Naive thymus-derived CD8-positive, alpha-beta T cell (primary cell): ENCODE results near the gene PARVB. TPM values are rescaled to one million over a fixed set of nuclear protein-coding genes. Genes with fewer than 3 reads are reported as not detected.

Source experiments
- ATAC-seq, 2 donors: fragments of 150-1000 bp; cut with Tn5 transposase in 1 of 2; sonication (Bioruptor Pico), chemical (Tn5 transposase) in 1 of 2; 1 replicate in 1 of 2; 2 replicates in 1 of 2; pipeline ENCODE4 v1.10.0; 2021; ENCODE audit warnings: mild to moderate bottlenecking in 2 of 2, moderate library complexity in 2 of 2
- POLR2A ChIA-PET: fragments of 350-600 bp; sonication (Branson Sonifier 250); formaldehyde crosslinking; loops from one replicate; lab custom pipeline; 2021; ENCODE audit warnings: antibody characterized with exemption; lab: Charles Lee
- DNase-seq, 10 donors: peaks; one replicate each; pipeline versions ENCODE4 v3.0.0 to v3.0.0-alpha.2; 2020 to 2022
- H3K27ac Mint-ChIP-seq, 10 donors: one replicate each; pipeline ENCODE4 v1.8.0; 2020 to 2022; ENCODE audit warnings: mild to moderate bottlenecking in 10 of 10, mixed read lengths in 10 of 10, moderate library complexity in 4 of 10, inconsistent platforms in 1 of 10
- H3K27me3 Mint-ChIP-seq, 5 donors: one replicate each; pipeline ENCODE4 v1.8.0; 2021 to 2022; ENCODE audit warnings: mixed read lengths in 5 of 5
- H3K36me3 Mint-ChIP-seq, 3 donors: one replicate each; pipeline ENCODE4 v1.8.0; 2020 to 2022; ENCODE audit warnings: mixed read lengths in 3 of 3, mild to moderate bottlenecking in 2 of 3, inconsistent platforms in 1 of 3
- H3K4me1 Mint-ChIP-seq, 4 donors: one replicate each; pipeline ENCODE4 v1.8.0; 2021 to 2022; ENCODE audit warnings: mixed read lengths in 4 of 4
- H3K4me3 Mint-ChIP-seq, 10 donors: one replicate each; pipeline ENCODE4 v1.8.0; 2020 to 2022; ENCODE audit warnings: mild to moderate bottlenecking in 10 of 10, mixed read lengths in 10 of 10, moderate library complexity in 6 of 10, inconsistent platforms in 1 of 10
- H3K9me3 Mint-ChIP-seq, 9 donors: one replicate each; pipeline ENCODE4 v1.8.0; 2020 to 2022; ENCODE audit warnings: mixed read lengths in 9 of 9, mild to moderate bottlenecking in 3 of 9, inconsistent platforms in 1 of 9, moderate library complexity in 1 of 9
- polyA plus RNA-seq, 3 donors: library from polyadenylated mRNA; unstranded; fragments of 300-500 nt; fragmentation: Illumina TruSeq; gene quantifications; one replicate each; pipeline ENCODE4 v1.2.3, GENCODE V29; 2021
- total RNA-seq, 8 experiments: library from RNA in 2 of 8; stranded (reverse) in 2 of 8; gene quantifications; one replicate each; pipeline ENCODE4 v1.2.3 and lab custom pipeline; 2021 to 2026

The PARVB gene
- total and polyA plus RNA-seq, 5 experiments from 2014 or later = 0.91 to 7.0 (median 6.9) TPM; not detected in 2

DNA sequence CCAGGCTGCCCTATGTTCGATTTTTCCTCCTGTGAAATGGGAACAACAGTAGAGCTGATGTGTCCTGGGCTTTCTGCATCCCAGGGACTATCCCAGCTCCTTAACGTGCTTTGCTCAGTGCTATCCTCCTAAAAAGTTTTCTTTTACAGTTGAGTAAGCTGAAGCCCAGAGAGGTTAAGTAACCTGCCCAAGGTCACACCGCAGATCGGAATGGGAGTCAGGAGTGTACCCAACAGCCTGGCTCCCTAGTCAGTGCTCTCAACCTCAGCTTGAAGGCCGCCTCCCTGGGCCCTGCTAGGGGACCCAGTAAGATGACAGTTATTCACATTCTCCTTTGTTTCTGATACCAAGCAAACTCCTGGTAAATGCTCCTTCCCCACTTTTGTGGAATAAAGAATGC is 45.9 kb downstream of the PARVB start:
- Mint-ChIP-seq H3K27ac (no peak overlapping the region), H3K9me3 (no peaks in the 10 kb centered on the region), H3K4me3 (peak overlapping the region in 1 of 10 donors; percentile 30), H3K4me1 (peaks cover 6 to 21% (median 9%) of the 10 kb centered on the region in 4 donors), H3K27me3 (peaks cover 3 to 17% (median 13%) of the 10 kb centered on the region in 5 donors), H3K36me3 (no peaks in the 10 kb centered on the region)
- ATAC-seq (no peak), DNase-seq (no peak)
- POLR2A ChIA-PET = no interaction called here

DNA sequence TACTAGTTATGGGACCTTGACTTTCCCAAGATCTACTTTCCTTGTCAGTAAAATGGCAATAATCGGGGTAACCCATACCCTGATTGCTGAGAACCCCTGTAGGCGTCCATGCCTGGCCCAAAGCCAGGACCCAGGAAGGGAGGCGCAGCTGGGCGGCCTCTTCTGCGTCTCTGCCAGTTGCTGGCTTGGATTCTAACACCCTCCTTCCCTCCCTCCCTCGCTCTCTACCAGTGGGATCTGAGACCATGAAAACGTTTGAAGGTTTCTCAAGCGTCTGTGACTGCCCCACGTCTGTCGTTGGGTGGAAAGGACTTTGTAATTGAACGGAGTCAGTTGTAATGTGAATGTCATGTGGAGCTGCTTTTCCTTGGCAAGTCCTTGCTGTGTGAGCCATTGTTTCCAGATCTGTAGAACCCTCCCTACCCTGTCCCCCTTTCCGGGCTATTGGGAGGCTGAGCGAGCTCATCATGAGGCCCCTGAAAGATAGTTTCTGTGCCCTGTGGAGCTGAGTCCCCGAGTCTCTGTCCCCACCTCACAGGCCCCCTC is 47.8 kb downstream of the PARVB start:
- POLR2A ChIA-PET = no interaction called here
- ATAC-seq (no peak), DNase-seq (no peak)
- Mint-ChIP-seq H3K4me3 (no peak overlapping the region), H3K36me3 (no peaks in the 10 kb centered on the region), H3K27ac (no peak overlapping the region), H3K9me3 (no peaks in the 10 kb centered on the region), H3K4me1 (peaks cover 4 to 21% (median 9%) of the 10 kb centered on the region in 4 donors), H3K27me3 (peaks cover 3 to 17% (median 13%) of the 10 kb centered on the region in 5 donors)

DNA sequence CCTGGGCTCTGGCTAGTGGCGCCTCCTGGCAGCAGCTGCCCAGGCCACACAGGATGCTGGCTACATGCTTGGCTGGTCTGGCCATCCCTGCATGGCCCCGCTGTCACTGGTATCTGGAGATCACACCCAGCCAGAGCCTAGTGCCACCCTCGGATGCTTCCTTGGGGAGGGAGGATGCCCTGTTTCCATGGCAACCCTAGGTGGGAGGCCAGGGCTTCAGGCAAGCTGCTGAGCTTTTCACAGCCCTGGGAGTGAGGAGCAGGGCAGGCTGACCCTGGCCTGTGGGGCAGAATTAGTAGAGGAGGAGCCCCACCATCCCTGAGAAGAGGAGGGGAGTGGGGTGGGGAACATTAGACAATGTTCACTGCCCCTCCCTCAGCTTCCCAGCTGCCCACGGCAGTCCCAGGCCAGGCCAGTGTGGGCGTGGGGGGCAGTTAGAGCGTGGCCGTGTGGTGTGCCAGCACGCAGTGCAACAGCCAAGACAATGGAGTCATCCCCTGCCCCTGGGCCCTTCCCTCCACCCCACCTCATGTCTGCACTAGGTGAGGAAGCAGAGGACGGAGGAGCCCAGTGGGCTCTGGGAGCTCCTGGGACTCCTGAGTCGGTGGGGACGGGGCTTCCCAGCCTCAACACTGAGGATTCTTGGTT is 50.4 kb downstream of the PARVB start:
- H3K27ac Mint-ChIP-seq = no peak overlapping the region
- POLR2A ChIA-PET = no interaction called here

DNA sequence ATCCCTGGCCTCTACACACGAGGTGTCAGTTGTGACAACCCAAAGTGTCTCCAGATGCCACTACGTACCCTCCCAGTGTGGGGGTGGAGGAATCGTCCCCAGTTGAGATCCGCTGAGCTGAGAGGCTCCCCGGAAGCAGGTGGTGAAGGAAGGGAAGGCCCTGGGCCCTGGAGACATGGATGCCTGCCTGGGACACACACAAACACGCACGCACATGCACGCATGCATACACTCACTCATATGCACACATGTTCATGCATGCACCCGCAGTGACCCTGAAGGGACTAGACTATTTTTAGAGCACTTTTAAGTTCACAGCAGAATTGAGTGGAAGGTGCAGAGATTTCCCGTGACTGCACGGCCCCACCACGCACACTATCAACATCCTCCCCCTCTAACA is 50.9 kb downstream of the PARVB start:
- no peaks in the 10 kb centered on the region for H3K9me3 Mint-ChIP-seq
- POLR2A ChIA-PET = no interaction called here
- no peaks in the 10 kb centered on the region for H3K36me3 Mint-ChIP-seq
- H3K27ac Mint-ChIP-seq = no peak overlapping the region
- H3K27me3 Mint-ChIP-seq = peaks cover 0 to 6% (median 4%) of the 10 kb centered on the region in 5 donors
- H3K4me1 Mint-ChIP-seq = no peaks in the 10 kb centered on the region
- H3K4me3 Mint-ChIP-seq = no peak overlapping the region
- no peak for ATAC-seq
- no peak for DNase-seq

More for the DNA sequence above, 50.4 kb downstream of the PARVB start:
- Mint-ChIP-seq H3K9me3 (no peaks in the 10 kb centered on the region), H3K4me1 (peaks cover 0 to 1% (median 0%) of the 10 kb centered on the region in 4 donors), H3K4me3 (no peak overlapping the region), H3K36me3 (no peaks in the 10 kb centered on the region), H3K27me3 (peaks cover 0 to 9% (median 5%) of the 10 kb centered on the region in 5 donors)
- ATAC-seq (no peak), DNase-seq (no peak)

DNA sequence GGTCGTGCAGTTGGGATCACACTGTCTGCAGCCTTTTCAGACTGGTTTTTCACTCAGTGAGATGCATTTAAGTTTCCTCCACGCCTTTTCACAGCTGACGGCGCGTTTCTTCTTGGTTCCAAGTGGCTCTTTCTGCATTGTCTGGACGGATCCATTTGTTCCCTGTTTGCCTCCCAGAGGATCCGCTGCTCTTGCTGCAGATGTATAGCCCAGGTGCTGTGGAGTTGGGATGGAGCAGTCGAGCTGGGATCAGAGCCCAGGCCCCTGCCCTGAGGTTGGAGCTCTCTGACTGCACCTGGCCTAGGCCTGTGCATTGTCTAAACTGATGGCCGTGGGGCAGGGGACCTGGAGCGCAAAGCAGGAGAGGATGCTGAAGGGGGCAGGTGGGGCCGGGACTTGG is 51.6 kb downstream of the PARVB start:
- Mint-ChIP-seq H3K27ac (no peak overlapping the region), H3K9me3 (no peaks in the 10 kb centered on the region), H3K27me3 (peaks cover 0 to 4% (median 0%) of the 10 kb centered on the region in 5 donors), H3K36me3 (no peaks in the 10 kb centered on the region), H3K4me3 (no peak overlapping the region), H3K4me1 (no peaks in the 10 kb centered on the region)
- DNase-seq (no peak), ATAC-seq (no peak)
- POLR2A ChIA-PET = no interaction called here

DNA sequence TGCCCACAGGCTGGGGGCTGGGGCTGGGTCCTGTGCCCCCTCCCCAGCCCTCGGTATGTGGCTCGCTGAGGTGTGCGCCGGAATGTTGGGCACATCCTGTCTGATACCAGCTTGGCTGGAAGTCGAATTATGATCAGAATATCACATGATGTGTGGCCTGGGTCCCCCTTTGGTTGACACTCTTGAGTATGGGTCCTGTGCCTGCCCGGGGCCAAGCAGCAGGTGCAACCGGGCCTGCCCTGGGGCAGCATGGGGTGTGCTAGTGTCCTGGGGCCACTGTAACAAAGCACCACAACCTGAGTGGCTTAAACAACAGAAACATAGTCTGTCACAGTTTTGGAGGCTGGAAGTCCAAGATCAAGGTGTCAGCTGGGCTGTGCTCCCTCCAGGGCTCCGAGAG is 52.7 kb downstream of the PARVB start:
- Mint-ChIP-seq H3K4me1 (no peaks in the 10 kb centered on the region), H3K27ac (no peak overlapping the region), H3K4me3 (no peak overlapping the region), H3K9me3 (no peaks in the 10 kb centered on the region), H3K36me3 (no peaks in the 10 kb centered on the region), H3K27me3 (no peaks in the 10 kb centered on the region)
- POLR2A ChIA-PET = no interaction called here
- ATAC-seq = no peak
- DNase-seq = no peak

DNA sequence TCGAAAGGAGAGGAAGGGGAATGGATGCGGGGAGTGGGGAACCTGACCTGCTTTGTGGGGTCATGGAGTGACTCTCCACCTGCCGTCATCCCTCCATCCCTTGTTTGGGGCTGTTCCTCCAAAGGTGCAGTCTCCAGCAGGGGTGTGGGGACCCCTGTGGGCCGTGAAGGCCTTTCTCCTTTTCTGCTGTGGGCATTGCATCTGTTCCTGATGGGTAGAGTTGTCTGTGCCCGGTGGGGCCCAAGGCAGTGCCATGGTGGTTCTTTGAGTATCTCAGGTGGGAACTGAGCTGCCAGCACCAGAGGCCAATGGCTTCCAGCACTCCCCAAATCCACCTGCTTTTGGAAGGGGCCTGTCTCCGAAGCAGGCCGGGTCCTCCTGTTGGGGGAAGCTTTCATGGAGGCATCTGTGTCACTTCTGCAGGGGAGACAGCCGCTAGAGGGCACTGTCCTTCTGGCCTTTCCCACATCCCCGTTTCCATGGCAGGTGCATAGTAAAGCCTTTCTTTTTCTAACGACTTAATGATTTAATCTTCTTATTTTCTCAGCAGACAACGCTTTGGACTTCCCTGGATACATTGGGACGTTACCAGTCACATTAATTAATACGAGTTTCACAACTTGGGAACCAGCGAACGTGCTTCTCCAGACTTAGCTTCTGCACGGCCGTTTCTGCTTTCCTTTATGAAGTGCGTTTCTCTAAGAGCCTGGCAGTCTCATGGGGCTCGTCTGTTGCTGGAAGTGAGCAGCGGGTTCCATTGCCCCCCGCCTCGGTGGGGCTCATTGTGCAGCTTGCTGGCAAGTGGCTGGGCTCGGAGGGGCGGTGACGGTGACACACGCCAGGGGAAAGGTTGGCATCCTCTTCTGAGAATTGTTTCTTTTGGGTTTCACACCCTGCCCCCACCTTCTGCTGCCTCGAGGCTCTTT is 57.1 kb downstream of the PARVB start:
- POLR2A ChIA-PET = interaction anchor here (0.6 kb wide), 1 partner anchor 99 kb away, joined by 3 read pairs; the partner anchor contains the start of gene PARVG
- DNase-seq (peak; percentile 45 to 84 (median 62)), ATAC-seq (peak; percentile 55 to 70)
- Mint-ChIP-seq H3K4me1 (no peaks in the 10 kb centered on the region), H3K9me3 (peaks cover 0 to 16% (median 0%) of the 10 kb centered on the region in 9 donors), H3K36me3 (peaks cover 0 to 2% (median 0%) of the 10 kb centered on the region in 3 donors), H3K27me3 (no peaks in the 10 kb centered on the region), H3K4me3 (no peak overlapping the region), H3K27ac (no peak overlapping the region)

DNA sequence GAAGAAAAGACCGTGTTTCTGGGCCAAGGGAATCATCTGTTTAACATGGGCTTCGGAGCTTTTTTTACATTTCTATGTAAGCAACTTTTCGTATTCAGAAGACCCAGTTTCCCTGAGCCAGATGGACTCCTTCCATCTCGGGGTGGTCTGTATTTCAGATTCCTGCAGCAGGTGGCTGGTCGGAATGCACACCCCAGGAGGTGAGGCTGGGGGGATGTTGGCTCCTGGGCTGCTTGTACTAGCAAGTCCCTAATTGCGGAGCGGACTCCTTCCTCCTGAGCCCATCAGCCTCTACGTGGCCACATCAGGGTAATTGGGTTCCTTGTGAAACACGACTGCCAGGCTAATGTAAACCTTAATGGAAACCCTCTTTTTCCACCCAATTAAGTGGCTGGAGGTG is 58.7 kb downstream of the PARVB start:
- Mint-ChIP-seq H3K9me3 (peaks cover 0 to 16% (median 0%) of the 10 kb centered on the region in 9 donors), H3K36me3 (peaks cover 0 to 3% (median 2%) of the 10 kb centered on the region in 3 donors), H3K27ac (peak overlapping the region in 1 of 10 donors; percentile 49), H3K27me3 (no peaks in the 10 kb centered on the region), H3K4me1 (no peaks in the 10 kb centered on the region), H3K4me3 (no peak overlapping the region)
- DNase-seq = no peak
- POLR2A ChIA-PET = no interaction called here
- no peak for ATAC-seq

DNA sequence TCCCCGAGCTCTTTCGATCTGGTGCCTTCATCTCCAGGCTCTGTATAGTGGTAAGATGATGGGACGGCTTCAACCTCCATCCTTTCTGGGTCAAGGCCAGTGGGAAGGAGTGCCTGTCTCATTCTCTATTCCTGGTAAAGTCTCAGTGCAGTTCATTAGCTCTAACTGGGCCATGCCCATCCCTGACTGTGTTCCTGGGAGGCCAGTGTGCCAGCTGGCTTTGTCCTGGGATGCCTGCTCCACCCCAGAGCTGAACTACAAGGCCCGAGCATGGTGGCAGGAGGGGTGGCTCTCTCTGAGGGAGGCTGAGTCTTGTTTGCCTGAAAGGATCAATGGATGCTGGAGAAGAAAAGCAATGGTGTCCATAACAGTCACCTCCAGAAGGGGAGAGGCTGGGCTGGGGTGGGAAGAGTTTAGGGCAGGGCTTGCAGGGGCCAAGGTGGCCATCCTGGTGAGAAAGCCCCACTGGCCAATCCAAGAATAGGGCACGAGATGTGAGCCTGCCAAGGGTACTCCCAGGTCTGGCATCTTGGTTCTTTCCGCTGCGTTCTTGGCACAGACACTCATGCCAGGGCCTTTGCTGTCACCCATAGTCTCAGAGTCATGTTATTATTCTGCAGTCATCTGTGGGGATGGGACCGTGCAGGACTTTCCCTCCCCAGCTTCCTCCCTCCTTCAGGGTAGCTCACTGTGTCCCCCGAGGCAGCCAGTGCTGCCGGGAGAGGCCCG is 60.1 kb downstream of the PARVB start:
- H3K36me3 Mint-ChIP-seq = peaks cover 0 to 3% (median 2%) of the 10 kb centered on the region in 3 donors
- no peak for ATAC-seq
- peak overlapping the region in 2 of 10 donors; percentile 50 to 70 for H3K27ac Mint-ChIP-seq
- no peak for DNase-seq
- H3K4me1 Mint-ChIP-seq = no peaks in the 10 kb centered on the region
- H3K4me3 Mint-ChIP-seq = no peak overlapping the region
- POLR2A ChIA-PET = no interaction called here
- peaks cover 0 to 16% (median 0%) of the 10 kb centered on the region in 9 donors for H3K9me3 Mint-ChIP-seq
- H3K27me3 Mint-ChIP-seq = no peaks in the 10 kb centered on the region

DNA sequence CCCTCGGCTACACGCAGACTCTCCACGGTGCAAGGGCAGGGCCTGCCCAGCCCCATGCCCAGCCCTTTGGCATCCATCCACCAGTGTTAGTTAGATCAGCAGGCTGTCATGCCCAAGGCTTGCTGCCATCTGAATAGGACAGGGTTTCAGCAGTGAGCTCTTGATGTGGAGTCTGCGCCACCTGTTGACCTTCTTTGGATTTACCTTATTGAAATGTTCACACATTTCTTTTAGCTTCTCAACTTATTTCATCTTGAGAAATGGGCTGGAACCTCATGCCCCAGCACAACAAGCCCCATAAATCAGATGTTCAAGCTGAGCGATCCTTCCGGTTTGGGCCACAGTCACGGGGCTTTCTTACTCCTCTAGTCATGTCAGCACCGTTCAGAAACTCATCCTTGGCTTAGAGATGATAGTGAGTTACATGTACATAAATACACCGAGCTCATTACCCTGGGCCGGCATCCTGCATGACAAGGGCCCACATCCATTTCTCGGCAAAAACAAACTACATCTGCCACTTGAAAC is 61.7 kb downstream of the PARVB start:
- POLR2A ChIA-PET = no interaction called here
- peak in 1 of 10 donors; percentile 3 for DNase-seq
- Mint-ChIP-seq H3K9me3 (peaks cover 0 to 16% (median 0%) of the 10 kb centered on the region in 9 donors), H3K27ac (peak overlapping the region in 1 of 10 donors; percentile 14), H3K36me3 (peaks cover 0 to 3% (median 2%) of the 10 kb centered on the region in 3 donors), H3K4me1 (peaks cover 0 to 2% (median under 1%) of the 10 kb centered on the region in 4 donors), H3K4me3 (no peak overlapping the region), H3K27me3 (no peaks in the 10 kb centered on the region)
- no peak for ATAC-seq

DNA sequence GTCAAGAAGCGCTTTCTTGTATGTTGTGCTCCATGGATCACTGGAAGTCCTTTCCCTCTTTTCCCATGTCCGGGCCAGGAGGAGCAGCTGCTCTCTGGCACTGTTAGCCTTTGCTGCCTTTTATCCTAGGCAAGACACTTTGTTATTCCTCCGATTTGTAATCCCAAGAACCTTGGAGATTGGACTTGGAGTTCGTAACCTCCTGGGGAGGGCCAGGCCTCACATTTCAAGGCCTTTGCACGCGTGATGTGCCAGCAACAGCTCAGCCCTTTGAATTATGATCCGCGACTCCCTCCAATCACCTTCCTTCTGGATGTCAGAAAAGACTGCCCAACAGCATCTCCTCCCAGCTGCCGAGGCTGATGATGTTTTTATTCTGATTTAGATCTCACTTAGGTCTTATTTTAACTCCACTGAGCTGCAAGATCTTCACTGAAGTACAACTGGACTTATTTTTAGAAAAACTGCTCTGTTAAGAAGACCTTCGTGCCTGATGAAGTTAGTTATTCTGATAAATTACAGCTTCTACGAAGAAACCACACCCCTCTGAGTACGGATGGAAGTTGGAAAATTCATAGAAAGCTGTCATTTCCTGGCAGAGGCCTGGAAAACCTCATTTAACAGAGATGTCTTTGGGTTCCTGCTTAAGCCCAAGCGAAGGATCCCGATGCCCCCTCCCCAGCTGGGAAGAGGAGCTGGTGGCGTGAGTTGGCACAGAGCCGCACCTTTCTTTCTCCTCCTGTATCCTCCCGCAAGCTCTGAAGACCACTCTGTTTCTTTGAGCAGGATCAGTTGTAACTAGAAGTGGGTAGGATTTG is 62.4 kb downstream of the PARVB start:
- DNase-seq (no peak), ATAC-seq (no peak)
- Mint-ChIP-seq H3K4me1 (peaks cover 3 to 9% (median 5%) of the 10 kb centered on the region in 4 donors), H3K27me3 (no peaks in the 10 kb centered on the region), H3K27ac (peak overlapping the region in 1 of 10 donors; percentile 45), H3K36me3 (peaks cover 0 to 3% (median 2%) of the 10 kb centered on the region in 3 donors), H3K4me3 (no peak overlapping the region), H3K9me3 (peaks cover 0 to 16% (median 0%) of the 10 kb centered on the region in 9 donors)
- POLR2A ChIA-PET = no interaction called here
